SK-N-SH (cell line): ENCODE data around the gene NIT1.

Source experiments
- CHD2 ChIP-seq: fragments of 150-350 bp; IDR thresholded peaks from 2 replicates; pipeline ENCODE4 v1.6.1; 2018; ENCODE audit warnings: low read length; ENCODE audit not compliant: partially characterized antibody
- EP300 ChIP-seq, 2 experiments: IDR thresholded peaks; 2 replicates each; pipeline versions ENCODE4 v1.4.0 to v1.6.1; 2012; ENCODE audit warnings: borderline replicate concordance in 1 of 2, low read depth in 1 of 2, low read length in 1 of 2
- FOXJ3 ChIP-seq: sonication (generic); formaldehyde crosslinking; IDR thresholded peaks from 2 replicates; pipeline ENCODE4 v1.5.1; 2020; ENCODE audit warnings: mild to moderate bottlenecking, missing genetic modification reagents
- POLR2AphosphoS5 ChIP-seq: IDR thresholded peaks from 2 replicates; pipeline ENCODE4 v1.6.1; 2012; ENCODE audit warnings: low read depth, low read length
- RAD21 ChIP-seq: IDR thresholded peaks from 2 replicates; pipeline ENCODE4 v1.6.1; 2012; ENCODE audit warnings: mild to moderate bottlenecking, low read length
- TAF1 ChIP-seq: IDR thresholded peaks from 2 replicates; pipeline ENCODE4 v1.6.1; 2012; ENCODE audit warnings: low read depth, mild to moderate bottlenecking, low read length, moderate library complexity, borderline replicate concordance
- YY1 ChIP-seq: IDR thresholded peaks from 2 replicates; pipeline ENCODE4 v1.4.0; 2012; ENCODE audit warnings: low read depth, mild to moderate bottlenecking
- TF ChIP-seq, protein P1 (sequence below): fragments of 200-600 bp; sonication (generic); IDR thresholded peaks from 2 replicates; pipeline ENCODE4 v1.6.1; 2017; ENCODE audit warnings: antibody characterized with exemption, mild to moderate bottlenecking, moderate library complexity

DNA sequence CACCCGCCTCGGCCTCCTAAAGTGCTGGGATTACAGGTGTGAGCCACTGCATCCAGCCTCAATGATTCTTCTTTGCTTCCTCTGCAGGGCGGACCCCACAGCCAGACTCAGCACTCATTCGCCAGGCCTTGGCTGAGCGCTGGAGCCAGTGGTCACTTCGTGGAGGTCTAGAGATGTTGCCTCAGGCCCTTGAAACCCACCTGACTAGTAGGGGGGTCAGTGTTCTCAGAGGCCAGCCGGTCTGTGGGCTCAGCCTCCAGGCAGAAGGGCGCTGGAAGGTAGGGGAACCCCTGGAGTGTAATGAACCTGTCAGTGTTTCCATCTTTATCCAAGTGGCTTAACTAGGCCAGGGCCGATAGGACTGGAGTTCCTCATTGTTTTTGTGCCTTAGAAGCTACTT is 51.0 kb downstream of the NIT1 start:
- TF ChIP-seq RAD21 (no peak), TAF1 (no peak), POLR2AphosphoS5 (no peak), EP300 (IDR thresholded peaks at IDR 0.05; ENCODE audit: borderline replicate concordance in 1 of 2, low read depth in 1 of 2, low read length in 1 of 2) (no peak), CHD2 (no peak), FOXJ3 (CRISPR knock-in tag) (no peak), YY1 (no peak)
- TF ChIP-seq, protein P1, sequence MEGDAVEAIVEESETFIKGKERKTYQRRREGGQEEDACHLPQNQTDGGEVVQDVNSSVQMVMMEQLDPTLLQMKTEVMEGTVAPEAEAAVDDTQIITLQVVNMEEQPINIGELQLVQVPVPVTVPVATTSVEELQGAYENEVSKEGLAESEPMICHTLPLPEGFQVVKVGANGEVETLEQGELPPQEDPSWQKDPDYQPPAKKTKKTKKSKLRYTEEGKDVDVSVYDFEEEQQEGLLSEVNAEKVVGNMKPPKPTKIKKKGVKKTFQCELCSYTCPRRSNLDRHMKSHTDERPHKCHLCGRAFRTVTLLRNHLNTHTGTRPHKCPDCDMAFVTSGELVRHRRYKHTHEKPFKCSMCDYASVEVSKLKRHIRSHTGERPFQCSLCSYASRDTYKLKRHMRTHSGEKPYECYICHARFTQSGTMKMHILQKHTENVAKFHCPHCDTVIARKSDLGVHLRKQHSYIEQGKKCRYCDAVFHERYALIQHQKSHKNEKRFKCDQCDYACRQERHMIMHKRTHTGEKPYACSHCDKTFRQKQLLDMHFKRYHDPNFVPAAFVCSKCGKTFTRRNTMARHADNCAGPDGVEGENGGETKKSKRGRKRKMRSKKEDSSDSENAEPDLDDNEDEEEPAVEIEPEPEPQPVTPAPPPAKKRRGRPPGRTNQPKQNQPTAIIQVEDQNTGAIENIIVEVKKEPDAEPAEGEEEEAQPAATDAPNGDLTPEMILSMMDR, result no peak
